SK-MEL-5 (cell line): ENCODE data around the gene ARFIP1. TPM values are rescaled to one million over a fixed set of nuclear protein-coding genes. Genes with fewer than 3 reads are reported as not detected.

Experiments used
- DNase-seq: peaks from one replicate; pipeline ENCODE4 v3.0.0-alpha.2; 2016; ENCODE audit warnings: low read depth, low spot score
- in situ Hi-C: cut with HindIII; loops from 2 replicates; pipeline ENCODE4 v1.10.0; 2016; ENCODE audit warnings: low sequenced_read_pairs, high pct_unique_total_duplicates, low pct_unique_long_range_greater_than_20kb
- total RNA-seq: library from RNA; depleted of rRNA; stranded (reverse); fragments of >200 nt; shearing (Covaris generic); gene quantifications from 2 replicates; pipeline ENCODE4 v1.2.3, GENCODE V29; 2014

The ARFIP1 gene
- total RNA-seq, 1 experiment from 2014 or later, result 41.2 TPM

DNA sequence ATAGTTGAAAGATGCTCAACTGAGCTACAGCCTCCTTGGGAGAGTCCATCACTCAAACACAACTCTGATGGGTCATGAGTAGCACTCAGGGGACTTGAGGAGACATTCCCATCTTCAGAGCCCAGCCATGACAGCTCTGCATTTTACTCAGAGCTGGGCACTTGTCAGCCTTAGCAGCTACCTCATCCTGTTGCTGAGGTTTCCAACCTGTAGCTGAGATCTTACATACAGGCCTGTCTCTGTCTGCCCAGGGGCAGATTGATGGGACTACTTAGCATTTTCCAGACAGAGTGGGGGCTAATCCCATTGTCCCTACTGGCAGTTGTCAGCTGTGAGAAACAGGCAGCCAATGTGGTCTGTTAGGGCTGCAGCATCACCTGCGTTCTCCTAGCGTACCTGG lies 159.9 kb downstream of the ARFIP1 start:
- DNase-seq, result no peak
- in situ Hi-C loops, result no loop called here

DNA sequence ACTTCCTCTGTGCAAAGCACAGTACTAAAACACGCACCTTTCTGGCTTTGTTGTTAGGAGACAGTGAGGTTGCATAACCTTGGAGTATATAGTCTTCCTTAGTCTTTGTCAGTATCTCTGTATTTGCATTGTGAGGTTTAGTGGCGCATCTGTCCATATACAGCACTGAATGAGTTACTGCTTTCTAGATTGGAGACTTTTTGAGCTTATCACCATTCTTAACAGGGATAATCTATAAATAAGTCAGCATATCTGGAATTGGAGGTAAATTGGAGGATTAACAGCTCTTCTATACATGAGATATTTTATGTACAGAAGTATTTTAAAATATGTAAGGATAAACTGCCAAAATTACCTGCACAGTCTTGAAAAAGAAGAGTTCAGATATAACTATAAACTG lies 160.7 kb downstream of the ARFIP1 start:
- in situ Hi-C loops, result no loop called here
- no peak for DNase-seq

DNA sequence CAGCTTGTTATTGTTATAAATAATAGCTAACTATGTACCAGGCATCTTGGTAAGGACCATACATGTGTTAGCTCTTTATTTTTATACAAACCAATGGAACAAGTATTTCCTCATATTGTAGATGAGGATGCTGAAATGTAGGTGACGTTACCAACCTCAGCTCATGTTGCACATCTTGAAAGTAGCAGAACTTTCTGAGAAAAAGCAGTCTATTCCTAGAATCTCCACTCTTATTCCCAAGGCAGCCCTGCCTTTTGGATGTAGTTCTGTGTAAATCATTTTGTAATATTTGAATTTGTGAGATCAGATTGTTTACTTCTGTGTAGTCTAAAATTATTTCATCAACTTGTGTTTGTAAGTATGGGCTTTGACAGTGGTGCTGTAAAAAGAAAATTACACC lies 161.7 kb downstream of the ARFIP1 start:
- no peak for DNase-seq
- in situ Hi-C loops, result no loop called here

DNA sequence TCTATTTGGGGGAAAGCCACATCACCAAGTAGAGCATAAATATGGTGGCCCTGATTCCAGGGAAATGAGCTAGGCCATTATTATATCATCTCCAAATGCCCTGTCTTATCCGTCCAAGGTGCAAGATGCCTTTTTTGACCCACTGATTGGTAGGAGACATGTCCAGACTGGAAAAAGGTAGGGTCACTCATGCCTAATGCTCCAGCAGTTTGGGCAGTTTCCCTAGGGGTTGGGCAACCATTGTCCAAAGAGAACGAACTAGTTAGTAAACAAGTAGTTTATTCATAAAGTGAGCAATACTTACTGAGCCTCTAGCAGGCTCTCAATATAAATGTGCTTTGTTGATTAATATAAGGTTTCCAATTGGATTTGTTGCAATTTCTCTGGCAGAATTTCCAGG lies 162.6 kb downstream of the ARFIP1 start:
- in situ Hi-C loops, result no loop called here
- no peak for DNase-seq

DNA sequence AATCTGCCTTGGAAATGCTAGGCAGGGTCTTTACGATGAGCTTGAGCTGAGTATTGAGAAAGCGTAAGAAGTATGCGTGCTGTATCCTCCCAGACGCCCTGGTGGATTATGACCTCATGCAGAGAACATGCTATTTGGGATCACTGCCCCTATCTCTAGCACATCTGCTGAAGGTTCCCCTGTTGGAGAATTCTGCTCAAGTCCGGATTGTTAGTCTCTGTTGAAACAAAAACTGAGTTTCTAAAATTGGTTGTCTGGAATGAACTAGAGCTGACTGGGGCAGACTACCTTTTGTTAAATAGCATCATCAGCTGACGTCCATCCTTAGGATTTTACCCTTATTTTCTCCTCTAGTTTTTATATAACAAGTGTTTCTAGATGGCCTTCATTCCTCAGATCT lies 163.9 kb downstream of the ARFIP1 start:
- no peak for DNase-seq
- in situ Hi-C loops, result no loop called here

DNA sequence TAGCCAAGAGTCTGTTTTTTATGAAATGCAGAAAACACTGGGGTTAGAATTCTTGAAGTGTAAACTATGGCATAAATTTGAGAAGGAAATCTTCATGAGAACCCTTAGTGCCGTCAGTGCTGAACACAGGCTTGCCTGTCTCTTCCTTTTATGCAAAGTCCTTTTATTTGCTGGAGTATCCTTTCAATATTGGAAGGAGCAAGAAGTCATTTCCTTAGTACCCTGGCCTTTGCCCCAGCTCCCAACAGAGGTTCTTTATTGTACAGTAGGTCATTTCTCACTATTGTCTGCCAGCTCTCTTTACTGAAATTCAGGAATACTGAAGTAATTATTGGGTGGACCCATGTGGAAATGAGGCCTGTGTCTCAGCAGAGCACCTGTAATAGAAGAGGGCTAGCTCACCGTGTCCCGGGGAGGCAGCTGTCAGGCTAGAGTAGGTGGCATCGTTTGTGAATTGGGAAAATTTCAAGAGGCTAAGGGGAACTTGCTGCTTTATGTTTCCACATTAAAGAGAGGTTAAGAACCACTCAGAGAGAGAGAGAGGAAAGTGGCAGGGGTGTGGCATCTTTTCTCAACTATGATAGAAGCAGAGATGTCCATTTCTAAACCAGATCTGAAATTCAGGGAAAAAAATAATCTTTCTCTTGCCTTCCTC lies 165.0 kb downstream of the ARFIP1 start:
- in situ Hi-C loops, result no loop called here

DNA sequence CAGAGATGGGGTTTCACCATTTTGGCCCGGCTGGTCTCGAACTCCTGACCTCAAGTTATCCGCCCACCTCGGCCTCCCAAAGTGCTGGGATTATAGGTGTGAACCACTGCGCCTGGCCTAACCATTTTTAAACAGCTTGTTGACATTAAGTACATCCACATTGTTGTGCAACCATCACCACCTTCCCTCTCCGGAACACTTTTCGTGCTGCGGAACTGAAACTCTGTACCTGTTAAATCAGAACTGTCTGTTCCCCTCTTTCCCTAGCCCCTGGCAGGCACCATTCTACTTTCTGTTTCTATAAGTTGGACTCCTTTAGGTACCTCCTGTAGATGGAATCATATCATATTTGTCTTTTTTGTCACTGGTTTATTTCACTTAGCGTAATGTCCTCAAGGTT lies 165.9 kb downstream of the ARFIP1 start:
- in situ Hi-C loops, result no loop called here
- DNase-seq, result no peak

More for the DNA sequence above, 165.0 kb downstream of the ARFIP1 start:
- DNase-seq, result no peak

DNA sequence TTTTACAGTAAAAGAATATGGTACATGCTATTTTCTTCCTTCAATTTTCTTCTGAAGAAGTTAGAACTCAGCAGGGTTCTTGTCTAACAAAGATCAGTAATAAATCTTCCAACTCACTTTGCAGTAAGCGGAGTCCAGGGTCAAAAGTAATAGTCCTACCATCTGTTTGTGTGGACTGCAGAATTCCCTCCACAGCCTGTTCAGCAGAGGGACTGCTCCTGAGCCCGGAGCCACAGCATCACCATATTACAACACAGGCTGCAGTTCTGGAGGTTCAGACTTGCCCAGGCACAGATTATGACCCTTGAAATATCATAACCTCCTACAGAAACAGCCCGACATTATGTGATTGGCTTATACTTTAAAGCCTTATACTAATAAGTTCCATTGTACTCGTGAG lies 166.7 kb downstream of the ARFIP1 start:
- in situ Hi-C loops, result no loop called here
- no peak for DNase-seq

DNA sequence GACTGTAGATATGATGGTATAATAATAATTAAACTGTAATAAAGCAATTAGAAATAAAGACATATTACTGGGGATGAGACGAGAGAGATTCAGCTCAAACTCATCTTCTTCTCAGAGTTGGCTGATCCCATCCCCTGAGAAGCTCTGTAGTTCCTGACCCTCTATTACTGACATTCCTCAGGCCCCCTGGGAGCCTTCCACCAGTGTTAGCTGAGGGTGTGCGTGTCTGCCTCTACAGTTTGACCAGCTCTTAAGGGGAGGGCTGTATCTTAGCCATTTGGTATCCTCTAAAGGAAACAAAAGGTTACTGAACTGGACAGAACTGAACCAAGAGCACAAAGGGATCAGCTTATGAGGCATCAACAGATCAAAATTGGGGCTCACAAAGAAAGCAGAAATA lies 167.6 kb downstream of the ARFIP1 start:
- in situ Hi-C loops, result no loop called here
- no peak for DNase-seq

DNA sequence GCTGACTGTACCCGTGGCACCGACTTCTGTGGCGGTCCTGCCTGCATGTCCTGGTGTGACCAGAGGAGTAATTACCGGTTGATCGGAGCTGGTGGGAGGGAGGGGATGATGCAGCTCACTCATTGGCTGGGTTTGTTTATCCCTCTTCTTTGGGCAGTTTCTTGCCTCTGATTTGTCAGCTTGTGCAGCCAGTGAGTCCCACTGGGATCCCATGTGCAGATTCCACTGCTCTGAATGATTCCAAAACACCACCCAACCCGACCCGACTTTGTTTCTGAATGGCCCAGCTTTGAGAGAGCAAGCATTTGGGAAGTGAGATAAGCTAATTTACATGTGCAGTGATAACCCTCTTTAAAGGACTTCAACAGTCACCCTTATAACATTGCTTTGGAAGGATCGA lies 170.2 kb downstream of the ARFIP1 start:
- in situ Hi-C loops, result no loop called here
- DNase-seq, result no peak

DNA sequence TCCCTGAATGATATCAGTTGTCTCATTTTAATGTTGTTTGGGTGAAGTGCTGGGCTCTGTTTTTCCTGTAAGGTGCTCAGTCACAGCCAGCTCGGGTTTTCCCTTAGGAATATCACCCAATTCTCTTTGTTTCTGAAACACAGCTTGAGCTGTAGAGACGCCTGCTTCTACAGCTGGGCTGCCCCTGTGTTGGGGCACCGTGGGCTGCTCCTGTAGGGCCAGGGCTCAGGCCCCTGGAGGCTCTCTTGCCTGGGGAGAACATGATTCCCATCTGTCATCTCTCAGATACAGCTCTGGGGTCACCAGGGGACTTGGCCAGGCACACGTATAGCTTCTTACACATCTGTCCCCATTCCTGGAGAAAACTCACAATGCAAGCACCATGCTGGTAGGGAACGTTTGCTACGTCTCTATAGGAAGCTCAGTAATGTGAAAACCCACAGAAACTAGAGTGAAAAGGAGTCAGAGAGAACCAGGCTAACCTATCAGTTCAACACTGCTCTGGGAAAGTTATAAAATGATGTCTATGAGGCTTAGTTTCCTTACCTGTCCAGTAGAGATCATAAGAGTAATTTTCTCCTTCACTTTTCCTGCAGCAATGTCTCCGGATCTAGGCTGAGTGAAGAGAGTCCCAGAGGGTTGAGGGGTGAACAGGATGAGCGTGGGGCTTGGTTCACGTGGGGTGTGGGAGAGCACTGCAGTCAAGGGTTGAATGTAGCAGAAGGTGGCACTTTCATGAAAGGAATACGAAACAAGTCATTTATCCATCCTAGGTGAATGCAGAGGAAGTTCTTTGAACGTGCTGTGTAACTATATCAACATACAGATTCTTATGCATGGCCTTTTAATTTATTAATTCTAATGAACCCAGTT lies 170.9 kb downstream of the ARFIP1 start:
- no peak for DNase-seq
- in situ Hi-C loops, result no loop called here

DNA sequence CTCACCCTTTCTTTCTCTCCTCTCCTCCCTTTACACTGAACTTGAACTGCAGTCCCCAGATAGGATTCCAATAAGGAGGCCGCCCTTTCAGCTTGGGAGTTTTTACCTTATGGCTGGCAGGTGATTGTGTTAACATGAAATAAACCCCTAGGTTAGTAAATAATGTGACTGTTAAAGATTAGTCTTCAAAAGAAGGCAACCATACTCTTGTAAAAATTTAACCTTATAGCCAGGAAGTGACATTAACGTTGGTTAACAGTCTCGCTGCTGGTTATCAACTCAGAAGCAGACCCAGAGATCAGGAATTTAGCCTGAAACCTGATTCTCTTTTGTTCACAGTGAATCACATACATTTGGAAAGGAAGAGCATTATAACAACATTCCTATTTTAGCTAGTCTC lies 171.6 kb downstream of the ARFIP1 start:
- in situ Hi-C loops, result no loop called here
- no peak for DNase-seq

DNA sequence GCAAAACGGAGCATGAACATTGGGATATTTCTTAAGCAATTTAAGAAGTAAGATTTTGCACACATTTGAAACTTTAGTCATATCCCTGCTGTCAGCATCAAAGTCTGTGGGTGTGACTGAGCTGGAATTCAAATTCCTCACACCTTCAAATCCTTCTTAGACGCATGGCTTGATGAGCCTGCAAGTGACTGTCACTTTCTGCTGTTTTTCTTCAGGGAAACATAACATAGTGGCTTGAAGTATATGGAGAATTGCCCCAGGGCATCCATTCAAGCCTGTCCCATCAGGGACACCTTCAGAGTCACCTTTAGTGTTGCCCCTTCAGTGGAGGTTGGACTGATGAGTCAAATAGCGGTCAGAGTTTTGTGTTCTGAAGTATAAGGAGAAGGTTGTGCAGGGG lies 173.8 kb downstream of the ARFIP1 start:
- in situ Hi-C loops, result no loop called here
- no peak for DNase-seq

DNA sequence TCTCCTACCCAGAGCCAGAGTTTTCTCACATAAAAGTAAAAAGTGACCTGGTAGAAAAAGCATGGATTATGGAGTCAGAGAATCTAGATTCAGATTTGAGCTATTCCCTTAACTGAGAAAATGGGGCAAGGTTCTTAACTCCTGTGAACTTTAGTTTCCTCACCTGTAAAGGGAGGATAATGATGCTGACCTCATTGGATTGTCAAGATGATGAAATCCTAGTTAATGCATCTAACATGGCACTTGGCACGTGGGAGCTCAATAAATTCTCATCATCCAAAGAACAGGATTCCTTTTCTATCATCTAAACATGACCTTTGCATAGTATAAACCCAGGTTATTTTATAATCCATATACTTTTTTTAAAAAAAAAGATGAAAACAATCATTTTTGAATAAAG lies 175.0 kb downstream of the ARFIP1 start:
- no peak for DNase-seq
- in situ Hi-C loops, result no loop called here

DNA sequence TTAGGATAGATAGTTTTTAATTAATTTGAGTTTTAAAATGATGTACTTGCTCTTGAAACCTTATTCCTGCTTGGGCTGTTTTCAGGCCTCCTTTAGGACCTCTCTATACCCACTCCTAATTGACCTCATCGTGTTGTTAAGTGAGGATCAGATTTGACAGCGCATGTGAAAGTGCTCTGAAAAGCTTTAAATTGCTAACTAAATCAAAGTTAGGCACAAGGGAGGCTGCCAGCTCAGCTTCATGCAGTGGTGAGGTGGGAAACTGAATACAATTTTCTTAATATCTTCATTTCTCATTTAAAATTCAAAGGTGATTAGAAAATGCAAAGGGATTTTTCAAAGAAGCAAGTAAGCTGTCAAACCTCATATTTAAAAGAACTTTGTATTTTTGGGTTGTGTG lies 176.4 kb downstream of the ARFIP1 start:
- no peak for DNase-seq
- in situ Hi-C loops, result no loop called here

DNA sequence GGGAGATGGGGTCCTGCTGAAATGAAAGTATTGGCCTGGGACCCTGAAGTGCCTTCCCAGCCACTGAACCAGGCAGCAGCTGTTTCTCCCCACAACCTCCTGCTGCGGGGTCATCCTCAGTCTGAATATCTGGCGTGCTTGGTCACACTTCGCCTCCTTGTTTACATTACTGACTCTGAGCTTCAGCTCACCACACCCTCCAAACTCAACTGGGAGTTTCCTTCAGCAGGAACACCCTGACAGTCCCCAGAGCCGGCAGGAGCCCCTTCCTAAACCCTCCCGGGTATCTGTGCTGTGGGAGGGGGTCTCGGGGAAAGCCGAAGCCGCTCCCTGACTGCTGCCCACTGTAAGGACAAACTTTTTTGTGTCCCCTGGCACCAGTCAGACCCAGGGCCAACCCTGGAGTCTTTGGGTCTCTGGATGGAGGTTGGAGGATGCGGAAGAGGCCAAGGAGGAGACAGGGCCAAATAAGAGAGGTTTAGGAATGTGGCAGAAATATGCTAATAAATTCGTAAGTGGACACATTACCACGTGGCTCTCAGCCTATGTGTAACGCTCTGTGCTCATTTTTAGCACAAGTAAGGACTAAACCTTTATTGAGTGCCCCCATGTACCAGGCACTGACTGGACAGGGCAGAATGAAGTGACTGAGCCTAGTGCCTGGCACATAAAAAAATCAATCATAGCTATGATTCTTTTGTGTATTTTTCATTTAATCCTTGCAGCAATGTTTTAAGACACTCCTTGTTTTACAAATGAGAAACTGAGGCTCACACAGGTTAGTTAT lies 177.1 kb downstream of the ARFIP1 start:
- in situ Hi-C loops, result no loop called here
- DNase-seq, result no peak

DNA sequence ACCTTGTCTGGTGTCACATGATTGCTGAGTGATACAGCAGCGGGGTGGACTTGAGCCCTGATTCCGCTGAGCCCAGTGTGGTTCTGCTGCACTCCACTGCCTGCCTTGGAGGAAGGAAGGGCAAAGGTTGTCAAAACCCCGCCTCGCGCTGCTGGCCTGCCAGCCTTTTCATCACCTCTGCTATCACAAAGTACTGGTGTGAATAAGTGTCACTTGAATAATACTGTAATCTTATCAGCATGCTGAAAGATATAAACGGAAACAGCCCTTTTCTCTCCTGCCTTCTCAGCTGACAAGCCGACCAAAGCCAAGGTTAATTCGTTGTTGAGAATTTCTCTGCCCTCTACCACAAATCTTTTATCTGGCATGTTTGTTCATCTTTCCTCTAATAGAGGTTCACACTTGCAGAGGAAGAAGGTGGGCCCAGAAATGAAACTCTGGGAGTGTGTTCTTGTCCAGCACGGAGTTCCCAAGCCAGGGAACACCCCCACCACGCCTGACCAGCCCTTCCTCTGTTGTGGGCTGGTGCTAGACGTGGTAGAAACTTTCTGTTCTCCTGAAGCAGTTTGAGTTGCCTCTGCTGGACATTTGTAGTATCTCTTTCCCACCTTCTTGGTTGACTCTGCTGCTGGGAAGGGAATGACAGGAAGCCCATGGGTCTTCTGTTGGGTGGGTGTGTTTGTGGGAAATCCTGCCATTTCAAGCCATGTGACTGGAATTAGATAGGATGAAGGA lies 177.8 kb downstream of the ARFIP1 start:
- DNase-seq, result peak; percentile 68
- in situ Hi-C loops, result no loop called here

DNA sequence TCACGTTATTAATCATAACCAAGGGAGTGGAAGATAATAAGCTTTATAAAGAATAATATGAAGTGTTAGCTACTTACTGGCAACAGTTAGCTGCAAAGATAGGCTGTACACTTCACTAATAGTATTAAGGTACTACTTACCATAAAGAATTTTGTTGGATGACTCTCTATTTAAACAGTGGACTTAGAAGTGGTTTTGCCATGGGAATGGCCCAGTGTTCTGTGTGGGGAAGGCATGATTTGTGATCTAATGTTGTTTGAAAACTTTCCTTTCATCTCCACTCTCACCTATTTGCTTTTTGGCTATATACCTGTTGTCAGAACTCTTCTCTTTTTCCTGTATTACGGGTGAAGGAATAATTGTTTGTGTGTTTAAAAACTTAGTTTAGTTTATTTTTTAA lies 179.3 kb downstream of the ARFIP1 start:
- in situ Hi-C loops, result no loop called here

More for the DNA sequence above, 179.3 kb downstream of the ARFIP1 start:
- no peak for DNase-seq
